HG03469 (cell line): ENCODE results near the gene F2RL2.
"Not testable (repeated sequence)": the region's sequence is repeated elsewhere in the genome, so short reads cannot be mapped to it uniquely, and the experiment has no call there.

Experiments used
- ATAC-seq: cut with Tn5 transposase; IDR thresholded peaks from one replicate; pipeline ENCODE4 v1.9.1; 2021; ENCODE audit warnings: mild to moderate bottlenecking, moderate library complexity, moderate number of reproducible peaks; ENCODE audit not compliant: unreplicated experiment

Gene F2RL2

DNA sequence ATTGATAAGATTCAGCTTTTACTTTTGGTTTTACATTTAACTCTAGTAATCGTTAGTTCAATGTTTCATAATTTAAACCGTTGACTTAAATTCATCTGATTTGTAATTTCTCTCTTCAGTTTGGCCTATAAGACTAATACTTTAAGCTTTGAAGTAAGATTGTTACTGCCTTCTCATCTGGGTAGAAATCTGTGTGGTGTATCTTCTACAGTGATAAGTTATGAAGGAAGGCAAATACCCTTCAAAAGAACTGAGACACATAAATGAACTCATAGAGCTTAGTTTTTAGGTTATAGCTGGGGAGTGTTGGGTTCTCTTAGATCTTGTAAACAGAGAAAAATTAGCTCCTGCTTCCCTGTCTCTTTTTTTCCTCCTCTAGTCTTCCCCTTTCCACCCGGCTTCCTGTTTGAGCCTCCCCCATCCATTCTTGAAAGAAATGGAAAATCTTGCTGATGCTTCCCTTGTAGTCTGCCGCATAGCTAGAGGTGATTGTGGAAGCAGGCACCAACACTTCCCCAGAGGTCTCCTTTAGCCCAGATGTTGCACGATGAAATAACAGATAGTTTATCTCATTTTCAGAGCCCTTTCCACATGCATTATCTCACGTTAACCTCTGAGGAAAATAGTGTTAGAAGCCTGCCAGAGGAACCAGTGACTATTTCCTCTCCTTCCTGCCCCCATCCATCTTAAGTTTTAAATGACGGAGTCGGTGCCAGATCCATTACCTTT is 2.0 kb upstream of the F2RL2 start:
- no peak for ATAC-seq

DNA sequence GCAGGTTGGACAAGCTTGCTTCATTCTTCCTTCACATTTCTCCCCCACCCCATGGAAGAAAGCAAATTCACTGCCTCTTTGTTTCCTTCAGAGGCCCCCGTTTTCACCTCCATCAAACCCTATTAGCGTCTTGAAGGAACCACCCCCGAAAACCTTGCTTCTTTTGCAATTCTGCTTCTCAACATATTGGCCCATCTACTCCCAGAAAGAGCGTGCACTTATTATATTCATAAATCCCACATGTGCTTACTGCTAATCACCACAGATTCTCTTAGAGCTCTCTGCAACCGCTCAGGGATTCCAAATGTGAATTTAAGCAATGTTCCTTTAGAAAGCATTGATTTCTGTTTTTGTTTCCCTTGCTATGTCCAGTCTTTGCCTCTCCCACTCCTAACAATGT is 1.1 kb downstream of the F2RL2 start:
- no peak for ATAC-seq

DNA sequence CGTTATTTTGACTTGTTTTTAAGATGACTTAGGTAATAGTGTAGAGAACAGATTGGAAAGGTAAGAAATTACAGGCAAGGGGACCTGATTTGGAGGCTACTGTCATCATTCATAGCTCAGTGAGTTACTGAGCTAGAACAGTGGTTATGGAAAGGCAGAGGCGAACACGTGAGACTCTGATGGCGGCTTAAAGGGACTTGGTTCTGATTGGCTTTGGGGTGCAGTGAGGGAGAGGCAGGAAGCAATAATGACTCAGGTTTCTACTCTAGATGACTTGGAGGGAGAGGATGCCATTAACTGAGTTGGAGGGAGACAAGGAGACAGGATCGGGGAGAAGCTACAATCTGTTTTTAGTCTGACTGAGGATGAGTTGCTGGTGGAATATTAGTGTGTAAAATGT is 3.0 kb downstream of the F2RL2 start:
- ATAC-seq, result no peak

DNA sequence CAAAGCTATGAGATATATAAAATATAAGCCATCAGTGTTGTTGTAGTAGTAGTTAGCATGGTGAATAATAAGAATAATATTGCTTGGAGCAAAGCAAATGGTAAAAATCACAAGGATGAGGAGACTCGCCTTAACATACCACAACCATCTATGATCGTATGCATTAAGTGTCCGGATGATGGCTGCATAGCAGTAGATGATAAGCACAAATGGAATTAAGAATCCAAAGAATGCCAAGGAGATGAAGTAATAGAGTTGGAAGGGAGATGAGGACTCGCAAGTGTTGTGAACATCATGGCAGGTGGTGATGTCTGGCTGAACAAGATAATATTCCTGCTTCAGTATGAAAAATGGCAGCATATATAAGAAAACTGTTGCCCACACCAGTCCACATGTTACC is 5.5 kb downstream of the F2RL2 start:
- ATAC-seq, result no peak

DNA sequence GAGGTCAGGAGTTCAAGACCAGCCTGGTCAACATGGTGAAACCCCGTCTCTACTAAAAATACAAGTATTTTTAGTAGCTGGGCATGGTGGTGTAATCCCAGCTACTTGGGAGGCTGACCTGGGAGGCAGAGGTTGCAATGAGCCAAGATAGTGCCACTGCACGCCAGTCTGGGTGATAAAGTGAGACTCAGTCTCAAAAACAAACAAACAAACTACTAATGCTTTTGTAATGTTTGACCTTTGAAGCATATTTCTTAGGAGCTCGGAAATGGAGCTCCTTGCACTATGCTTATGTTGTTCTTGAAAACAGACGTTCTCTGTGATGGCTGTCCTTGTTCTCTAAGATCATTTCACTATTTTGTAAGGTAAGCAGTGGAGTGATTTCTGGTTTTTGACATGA is 6.0 kb downstream of the F2RL2 start:
- ATAC-seq, result no peak

DNA sequence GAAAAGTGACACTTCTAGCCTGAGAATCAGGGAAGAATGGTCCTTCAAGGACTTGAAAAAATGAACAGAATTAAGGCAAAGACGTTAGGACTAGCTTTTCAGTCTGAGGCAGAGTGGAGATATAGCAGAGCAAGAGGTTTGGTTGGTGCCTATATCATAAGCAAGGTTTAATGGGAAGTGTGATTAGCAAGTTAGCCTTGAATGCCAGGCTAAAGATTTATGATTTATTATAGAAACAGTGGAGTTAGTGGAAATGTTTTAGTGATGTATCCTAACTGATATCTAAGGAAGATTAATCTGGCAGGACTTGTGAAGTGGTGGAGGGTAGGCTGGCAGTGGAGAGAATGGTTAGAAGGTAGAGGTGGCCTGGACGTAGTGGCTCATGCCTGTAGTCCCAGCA is 7.0 kb downstream of the F2RL2 start:
- no peak for ATAC-seq

DNA sequence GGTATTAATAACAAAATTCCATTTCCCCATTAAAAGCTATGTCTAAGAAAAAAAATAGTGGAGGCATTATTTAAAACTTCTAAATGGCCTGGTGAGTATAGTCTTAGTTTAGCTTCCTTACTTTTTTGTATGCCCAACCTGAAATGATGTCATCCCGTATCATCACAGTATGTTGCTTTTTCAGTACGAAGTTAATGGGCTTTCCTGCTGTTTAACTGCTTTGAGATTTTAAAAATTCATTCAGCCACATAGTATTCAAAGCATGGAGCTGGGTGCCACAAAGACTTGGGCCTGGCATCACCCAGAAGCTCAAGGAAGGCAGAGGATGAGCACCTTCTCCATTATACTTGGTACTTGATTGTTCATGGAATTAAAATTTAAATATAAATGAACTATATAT is 7.4 kb downstream of the F2RL2 start:
- ATAC-seq, result no peak

DNA sequence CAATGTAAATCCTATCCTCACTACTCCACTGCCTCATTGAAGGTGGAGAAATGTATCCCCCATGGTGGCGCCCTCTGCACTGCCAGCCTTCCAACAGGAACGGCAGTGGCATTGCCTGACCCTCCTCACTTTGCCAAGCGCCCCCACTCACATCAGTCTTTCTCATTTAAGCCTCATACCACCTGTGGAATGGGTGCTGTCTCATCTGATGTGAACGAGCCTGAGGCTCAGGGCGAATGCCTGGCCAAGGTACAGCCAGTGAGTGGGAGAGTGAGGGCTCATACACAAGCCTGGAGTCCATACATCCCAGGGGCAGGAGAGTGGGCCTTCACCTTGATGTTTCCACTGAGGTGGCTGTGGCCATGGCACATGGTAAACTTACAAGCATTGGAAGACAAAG is 10.3 kb downstream of the F2RL2 start:
- no peak for ATAC-seq

DNA sequence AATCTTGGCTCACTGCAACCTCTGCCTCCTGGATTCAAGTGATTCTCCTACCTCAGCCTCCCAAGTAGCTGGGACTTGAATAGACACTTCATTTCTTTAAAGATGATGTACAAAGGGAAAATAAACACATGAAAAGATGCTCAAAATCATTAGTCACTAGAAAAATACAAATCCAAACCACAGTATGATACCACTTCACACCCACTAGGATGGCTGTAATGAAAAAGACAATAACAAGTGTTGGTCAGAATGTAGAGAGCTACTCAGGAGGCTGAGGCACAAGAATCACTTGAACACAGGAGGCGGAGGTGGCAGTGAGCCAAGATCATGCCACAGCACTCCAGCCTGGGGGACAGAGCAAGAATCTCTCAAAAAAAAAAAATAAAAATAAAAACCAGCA is 13.0 kb downstream of the F2RL2 start:
- no peak for ATAC-seq

DNA sequence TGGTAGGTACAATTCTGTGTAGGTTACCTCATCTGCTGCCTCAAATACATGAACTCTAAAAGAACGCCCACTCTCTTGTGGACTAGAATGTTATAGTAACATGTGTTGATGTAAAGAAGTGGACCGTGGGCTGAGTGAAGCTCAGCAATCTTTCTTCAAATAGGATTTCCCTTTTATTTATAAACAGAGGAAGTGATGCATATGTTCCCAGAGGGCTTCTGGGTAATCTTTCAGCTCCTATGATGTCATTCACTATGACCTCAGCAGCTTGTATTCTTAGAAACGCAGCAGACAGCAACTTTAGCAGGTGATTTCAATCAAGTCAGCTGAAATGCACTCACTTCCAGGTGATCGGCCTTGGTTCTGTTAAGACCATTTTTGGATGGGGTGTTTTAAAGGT is 14.4 kb downstream of the F2RL2 start:
- no peak for ATAC-seq

DNA sequence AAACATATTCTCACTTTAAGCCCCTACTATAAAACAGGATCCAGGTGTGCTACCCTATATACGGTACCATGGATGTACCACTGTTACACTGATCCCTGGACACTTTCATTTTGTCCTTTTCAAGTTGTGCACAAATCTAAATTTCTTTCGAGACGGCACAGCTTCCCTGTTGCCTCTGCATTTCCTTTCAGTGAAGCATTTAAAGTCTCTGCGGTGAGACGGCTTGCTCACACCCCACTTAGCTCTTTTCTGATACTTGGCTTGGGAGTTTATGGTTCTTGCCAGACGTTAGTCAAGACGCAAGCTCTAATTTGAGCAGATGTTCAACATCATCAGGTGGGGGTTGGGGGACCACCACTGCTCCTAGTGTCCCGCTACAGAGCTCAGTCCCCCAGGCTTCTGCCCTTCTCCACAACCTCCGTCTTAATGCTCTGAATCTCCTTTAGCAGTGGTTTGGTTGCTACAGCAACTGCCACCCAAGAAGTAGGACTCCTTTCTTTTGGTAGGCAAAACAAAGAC is 15.8 kb downstream of the F2RL2 start:
- no peak for ATAC-seq

DNA sequence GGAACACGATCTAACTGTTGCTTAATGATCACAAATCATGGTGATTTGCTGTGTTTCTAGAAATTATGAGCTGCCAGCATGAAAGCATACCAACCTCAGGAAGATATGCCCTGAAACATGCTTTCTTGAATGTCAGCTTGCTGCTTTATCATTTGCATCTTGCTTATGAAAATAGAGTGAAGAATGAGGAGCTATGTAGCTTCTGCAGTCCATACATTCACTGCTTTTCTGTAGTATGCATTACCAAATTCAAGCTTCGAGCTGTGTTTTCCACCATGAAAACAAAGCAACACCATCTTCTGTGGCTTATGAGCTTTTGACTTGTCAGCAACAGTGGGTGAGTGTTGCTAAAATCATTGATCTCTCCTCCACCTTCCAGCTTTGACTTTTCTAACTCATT is 16.5 kb downstream of the F2RL2 start:
- no peak for ATAC-seq

DNA sequence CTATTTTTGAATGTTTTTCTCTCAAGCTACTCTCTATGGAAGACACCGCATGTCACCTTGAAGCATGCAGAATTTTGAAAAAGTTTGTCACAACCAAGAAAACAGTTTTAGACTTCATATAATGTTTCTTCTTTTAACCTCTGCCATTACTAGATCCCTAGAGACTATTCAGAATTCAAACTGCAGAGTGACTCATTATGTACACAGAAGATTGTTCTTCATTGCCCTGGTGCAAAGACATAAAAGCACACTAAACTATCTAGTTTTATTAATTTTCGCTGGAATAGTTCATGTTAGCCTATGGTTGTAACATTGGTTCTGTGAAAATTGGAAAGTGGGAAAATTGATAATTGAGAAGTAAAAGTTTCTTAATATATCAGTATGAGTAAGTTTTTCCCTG is 18.4 kb downstream of the F2RL2 start:
- ATAC-seq, result no peak

DNA sequence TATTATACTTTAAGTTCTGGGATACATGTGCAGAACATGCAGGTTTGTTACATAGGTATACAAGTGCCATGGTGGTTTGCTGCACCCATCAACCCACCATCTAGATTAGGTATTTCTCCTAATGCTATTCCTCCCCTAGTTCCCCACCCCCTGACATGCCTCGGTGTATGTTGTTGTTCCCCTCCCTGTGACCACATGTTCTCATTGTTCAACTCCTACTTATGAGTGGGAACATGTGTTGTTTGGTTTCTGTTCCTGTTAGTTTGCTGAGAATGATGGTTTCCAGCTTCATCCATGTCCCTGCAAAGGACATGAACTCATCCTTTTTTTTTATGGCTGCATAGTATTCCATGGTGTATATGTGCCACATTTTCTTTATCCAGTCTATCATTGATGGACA is 19.2 kb downstream of the F2RL2 start:
- ATAC-seq, result not testable (repeated sequence)

DNA sequence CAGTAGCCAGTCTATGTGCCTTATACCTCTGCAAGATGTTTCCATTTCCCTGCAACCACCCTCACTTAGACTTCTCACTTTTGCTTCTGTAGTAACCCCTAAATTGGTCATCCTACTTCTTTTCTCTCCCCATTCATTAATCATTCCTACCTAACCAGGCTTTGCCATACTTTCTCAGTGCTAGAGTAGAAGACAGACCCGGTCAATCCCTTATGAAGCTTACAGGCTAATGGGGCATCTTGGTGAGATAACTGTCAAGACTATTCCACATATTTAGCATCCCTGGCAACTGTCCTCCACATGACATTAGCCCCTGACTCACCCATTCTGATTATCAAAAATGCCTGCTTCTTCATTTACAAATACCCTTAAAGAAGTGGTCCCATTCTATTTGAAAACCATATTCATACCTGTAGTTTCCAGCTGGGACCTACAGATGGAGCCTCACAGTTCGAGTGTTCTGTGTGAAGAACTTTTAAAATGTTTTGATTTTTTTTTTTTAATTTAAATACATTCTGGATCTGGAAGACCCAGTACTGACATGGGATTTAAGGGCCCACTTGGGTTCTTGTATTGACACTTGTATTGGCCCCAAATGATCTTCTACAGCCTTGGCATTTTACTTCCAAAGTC is 21.0 kb downstream of the F2RL2 start:
- ATAC-seq, result no peak

DNA sequence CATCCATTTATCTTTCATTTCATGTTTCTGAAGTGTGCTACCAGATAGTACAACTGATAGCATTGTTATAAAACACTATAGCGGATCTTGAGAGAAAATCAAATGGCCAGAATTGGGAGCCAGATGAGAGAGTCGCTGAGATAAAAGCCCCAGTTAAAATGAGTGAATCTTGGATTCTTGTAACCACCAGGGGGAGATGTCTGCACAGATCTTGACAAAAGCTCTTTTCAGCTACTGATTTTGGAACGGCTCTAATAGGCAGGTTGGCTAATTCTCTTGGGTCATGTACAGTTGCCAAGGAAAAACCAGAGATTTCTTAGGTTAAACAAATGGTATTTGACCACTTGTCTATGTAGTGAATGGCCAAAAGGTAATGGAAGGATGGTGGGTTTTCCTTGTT is 21.7 kb downstream of the F2RL2 start:
- no peak for ATAC-seq

DNA sequence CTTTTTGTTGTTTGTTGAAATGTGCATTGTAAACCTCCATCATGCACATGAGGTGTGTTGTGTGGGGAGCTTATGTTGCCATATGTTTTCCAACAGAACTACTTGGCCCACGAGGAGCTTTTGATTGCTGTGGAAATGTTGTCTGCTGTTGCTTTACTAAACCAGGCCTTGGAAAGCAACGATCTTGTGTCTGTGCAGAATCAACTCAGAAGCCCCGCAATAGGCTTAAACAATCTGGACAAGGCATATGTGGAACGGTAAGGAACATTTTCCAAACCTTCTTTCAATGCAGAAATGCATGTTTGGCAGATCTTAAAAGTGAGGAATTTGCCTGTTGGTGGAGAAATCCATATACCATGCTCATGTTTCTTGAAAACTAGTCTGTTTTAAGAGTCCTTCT is 22.5 kb downstream of the F2RL2 start:
- ATAC-seq, result no peak

DNA sequence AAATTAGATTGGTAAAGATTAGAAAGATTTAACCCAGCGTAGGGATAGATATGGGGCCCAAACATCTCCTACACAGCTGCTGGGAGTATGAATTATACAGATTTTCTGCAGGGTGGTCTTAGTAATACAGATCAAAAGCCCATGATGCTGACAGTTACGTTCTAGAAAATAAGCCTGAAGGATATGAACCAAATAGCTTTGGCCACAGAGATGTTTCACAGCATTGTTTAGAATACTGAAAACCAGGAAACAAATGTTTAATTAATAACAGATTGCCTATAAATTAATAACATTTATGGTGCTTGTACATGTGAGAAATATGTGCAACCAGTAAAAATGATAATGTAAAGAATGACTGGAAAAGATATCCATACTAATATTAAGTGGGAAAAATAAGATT is 24.7 kb downstream of the F2RL2 start:
- ATAC-seq, result no peak

DNA sequence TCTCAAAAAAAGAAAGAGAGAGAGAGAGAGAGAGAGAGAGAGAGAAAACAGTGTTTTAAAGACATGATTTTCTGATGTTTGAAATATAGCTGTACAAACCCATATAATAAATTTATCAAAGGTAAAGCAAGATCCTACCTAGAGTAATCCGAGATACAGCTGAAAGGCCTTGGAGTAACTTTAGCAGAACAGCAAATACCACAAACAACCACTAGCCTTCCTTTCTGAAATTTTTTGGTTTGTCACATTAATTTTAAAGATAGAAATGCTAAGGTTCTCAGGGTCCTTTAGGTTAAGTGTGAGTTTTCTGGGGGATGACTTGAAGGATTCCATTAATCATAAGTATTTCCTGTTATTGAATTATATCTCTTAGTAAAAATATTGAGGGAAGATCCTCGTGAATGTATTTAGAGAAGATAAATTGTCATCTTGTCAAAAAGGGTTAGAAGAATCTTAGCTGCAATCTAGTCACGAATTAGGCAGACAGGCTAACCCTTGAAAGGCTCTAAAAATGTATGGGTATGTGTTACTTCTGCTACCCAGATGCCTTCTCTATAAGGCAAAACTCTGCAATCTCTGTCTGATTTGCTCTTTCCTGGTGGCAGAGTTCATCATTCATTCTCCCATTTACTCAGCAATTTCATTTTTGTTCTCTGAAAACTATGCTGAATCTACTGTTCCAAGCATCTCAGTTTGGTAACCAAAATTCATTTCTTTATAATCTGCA is 27.3 kb downstream of the F2RL2 start:
- ATAC-seq, result no peak

DNA sequence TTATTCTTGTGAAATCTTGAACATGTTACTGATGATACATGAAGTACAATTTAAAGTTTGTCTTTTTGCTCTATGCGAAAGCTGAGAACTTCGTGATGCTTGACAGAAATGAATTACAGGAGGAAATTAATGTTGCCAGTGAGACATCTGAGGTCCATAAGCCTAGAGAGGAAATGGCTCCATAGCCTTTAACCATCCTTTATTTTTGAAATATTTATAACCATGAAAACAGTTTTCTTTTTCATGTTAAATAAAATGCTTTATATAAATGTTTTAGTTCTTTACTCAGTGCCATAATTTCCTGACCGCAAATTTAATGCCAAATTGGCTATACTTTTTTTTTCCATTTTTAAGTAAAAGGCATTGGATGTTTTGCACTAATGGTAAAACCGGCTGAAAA is 29.1 kb downstream of the F2RL2 start:
- no peak for ATAC-seq

DNA sequence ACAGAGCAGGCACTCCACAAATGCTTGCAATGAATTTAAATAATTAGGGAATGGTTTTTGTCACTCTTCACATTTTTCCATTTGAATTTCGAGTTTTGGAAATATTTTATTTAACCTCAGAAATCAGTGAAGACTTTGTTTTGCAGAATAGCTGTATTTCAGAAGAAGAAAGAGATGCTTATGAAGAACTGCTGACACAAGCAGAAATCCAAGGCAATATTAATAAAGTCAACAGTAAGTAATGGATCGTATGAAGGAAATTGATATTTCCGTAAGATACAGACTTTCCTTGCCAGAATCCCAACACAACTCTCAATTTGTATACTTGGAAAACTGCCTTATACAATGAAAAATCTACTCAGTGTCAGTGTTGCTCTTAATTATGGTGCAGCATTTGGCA is 30.5 kb downstream of the F2RL2 start:
- no peak for ATAC-seq

DNA sequence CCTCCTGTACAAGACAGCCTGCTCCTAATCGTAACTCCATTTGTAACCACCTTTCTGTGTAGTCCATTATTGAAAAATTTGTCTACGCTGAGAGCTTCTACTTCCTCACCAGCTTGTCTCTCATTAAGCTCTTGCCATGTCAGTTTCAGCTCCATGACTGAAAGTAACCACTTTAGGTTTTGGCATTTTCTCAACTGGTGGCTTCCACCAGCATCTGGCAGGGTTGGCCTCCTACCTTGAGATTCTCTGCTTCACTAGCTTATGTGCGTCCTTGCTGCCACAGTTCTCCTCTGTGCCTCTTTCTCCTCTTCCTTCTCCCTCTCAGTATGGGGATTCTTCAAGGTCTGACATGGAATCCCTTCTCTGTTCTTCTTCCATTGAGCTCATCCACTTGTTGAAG is 31.8 kb downstream of the F2RL2 start:
- no peak for ATAC-seq
